Globus pallidus (tissue), 1 donor: ENCODE measurements around the gene CCDC34.
"Not testable (repeated sequence)": the region's sequence is repeated elsewhere in the genome, so short reads cannot be mapped to it uniquely, and the experiment has no call there.

Source experiments
- DNase-seq: peaks from one replicate; pipeline ENCODE4 v3.0.0-alpha.2; 2015; ENCODE audit warnings: low spot score

CCDC34 gene

GRCh38 chr11:27361649-27362431, 1.2 kb downstream of the CCDC34 start:
- no peak for DNase-seq

DNA sequence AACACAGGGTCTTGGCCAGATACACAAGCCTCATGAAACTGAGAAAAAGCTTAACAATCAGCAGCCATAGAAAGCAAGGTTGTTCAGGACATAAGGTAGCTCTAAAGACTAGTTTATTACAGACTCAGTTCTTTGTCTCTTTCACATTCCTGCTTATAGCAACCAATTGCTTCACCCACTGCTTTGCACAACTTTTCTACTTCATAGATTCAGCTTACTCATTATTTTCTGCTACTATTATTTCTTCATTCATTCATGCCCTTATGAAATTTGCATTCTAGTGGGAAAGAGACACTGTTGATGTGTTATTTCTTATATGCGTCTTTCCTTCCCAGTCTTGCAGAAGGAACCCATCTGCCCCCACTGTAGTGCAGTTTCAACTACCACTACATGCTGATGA, 4.7 kb downstream of the CCDC34 start:
- DNase-seq: no peak

- DNase-seq: no peak
Measured at GRCh38 chr11:27357250-27357649, 5.8 kb downstream of the CCDC34 start.

DNA sequence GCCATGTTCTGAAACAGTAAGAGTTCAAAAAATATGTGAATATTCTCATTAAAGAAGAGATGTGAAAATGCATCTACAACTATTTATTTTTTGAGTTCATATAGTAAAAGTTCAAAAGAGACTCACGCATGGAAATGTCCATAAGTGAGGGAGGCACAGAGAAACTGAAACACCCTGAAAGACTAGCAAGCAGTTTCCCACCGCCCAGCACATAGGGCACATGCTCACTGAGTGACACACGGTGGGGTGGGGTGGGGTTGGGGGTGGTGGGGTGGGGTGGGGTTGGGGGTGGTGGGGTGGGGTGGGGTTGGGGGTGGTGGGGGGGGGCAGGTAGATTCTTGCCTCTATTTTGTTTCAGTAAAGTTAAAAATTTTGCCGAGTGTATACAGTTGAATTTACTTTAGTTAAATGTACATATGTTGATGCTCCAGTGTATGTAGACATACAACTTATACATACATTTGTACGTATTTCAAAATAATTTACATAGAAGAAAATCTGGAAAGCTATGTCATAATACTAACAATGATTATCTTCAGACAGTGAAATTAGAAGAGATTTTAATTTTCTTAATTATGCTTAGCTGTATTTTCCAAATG, 6.3 kb downstream of the CCDC34 start:
- DNase-seq: no peak

DNA sequence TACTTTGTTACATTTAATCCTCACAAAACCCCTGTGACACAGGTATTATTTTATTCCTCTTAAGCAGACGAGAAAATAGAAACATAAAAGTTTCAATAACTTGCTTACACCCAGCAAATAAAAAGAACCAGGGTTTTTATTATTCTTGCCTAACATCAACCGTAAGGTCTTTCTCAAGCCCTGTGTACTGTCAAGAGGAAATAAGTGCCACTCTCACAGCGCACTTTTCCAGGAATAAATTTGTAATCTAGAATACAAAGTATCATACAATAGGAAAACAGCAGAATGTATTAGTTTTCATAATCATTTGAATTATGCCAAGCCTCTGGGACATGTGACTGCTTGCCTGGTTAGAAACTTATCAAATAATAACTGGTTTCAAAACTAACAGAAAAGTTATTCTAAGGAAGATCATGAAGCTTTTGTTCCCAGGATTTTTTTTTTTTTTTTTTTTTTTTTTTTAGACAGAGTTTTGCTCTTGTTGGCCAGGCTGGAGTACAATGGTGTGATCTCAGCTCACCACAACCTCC, 7.4 kb downstream of the CCDC34 start:
- no peak for DNase-seq

DNA sequence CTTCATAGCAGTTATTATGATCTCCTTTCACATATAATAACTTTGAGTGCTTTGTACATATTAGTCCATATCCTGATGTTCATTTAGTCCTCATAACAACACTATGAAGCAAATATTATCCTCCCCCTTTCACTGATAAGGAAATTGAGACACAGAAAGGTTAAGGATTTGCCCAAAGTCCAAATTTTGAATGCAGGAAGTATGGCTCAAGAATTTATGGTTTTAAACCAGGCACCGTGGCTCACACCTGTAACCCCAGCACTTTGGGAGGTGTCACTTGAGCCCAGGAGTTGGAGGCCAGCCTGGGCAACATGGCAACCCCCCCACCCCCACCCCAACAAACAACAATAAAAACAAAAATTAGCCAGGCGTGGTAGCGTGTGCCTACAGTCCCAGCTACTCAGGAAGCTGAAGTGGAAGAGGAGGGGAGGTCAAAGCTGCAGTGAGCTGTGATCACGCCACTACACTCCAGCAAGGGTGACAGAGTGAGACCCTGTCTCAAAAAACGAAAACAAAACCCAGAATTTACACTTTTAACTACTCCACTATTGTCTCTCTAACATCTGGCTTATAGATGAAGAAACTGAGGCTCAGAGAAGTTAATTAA, 8.6 kb downstream of the CCDC34 start:
- no peak for DNase-seq

GRCh38 chr11:27353593-27354358, 9.2 kb downstream of the CCDC34 start:
- no peak for DNase-seq

DNA sequence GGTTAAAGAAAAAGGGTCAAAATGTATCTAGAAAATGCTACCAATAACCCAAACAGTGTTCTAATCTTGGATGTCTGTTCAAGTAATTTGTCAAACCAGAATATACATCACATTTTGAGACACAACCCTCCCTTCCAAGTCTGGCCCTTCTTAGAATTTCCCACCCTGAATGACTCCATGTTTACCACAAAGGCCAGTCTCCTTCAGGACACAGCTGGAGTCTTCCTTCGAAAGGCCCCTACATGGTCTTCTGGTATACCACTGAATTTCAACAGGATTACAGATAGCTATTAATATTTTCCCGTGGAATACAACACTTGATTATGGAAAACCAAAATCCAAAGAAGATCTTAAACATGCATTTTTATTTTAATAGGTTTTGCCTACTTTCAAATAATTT, 10.2 kb downstream of the CCDC34 start:
- DNase-seq: no peak

- DNase-seq: peak; percentile 5
Measured at GRCh38 chr11:27350511-27350910, 12.5 kb downstream of the CCDC34 start.

- DNase-seq: no peak
Measured at GRCh38 chr11:27349919-27350318, 13.1 kb downstream of the CCDC34 start.

- DNase-seq: no peak
Measured at GRCh38 chr11:27348340-27348873, 14.6 kb downstream of the CCDC34 start.

DNA sequence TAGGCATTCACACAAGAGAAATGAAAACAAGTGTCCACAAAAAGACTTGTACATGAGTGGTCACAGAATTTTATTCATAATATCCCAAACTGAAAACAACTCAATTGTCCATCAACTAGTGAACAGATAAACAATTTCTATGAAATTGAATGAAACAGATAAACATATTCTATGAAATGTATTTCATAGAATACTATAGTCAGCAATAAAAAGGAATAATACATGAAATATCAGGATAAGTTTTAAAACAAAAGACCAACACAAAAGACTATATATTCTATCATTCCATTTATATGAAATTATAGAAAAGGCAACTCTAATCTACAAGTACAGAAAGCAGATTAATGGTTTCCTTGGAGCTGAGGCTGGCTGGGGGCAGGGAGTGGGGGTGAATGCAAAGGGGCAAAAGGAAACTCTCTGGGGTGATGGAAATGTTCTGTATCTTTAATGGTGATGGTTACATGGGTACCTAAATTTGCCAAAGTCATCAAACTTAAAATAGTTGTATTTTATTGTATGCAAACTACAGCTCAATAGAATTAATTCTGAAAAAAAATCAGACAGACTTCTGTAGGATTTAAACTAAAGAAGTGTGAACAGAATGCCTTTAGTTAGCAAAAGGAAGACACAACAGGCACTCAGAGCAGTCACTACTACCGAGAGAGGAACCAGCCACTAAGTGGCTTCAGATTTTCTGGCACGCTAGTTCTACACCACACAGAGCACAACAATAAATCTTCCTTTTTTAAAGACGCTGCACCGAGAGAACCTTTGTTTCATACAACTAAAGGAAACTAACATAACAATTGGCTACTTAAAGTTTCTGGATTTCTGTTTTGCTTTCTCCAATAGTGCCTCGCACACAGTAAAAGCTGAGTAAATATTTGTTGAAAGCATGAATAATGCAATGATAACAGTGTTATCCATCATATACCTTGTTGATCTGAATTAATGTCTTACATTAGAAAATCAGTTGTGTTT, 15.4 kb downstream of the CCDC34 start:
- no peak for DNase-seq

GRCh38 chr11:27339941-27340340, 23.1 kb downstream of the CCDC34 start:
- no peak for DNase-seq

DNA sequence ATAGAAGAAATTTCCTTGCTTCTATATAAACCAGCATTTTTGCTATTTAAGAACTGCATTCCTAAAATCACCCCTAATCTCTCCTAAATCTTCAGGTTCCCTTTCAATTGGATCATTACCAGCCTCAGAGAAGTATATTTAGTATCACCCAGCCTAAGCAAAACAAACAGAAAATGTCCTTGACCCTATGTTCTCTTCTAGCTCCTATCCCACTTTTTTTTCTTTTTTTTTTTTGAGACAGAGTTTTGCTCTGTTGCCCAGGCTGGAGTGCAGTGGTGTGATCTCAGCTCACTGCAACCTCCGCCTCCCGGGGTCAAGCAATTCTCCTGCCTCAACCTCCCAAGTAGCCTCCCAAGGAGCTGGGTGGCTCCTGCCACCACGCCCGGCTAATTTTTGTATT, 28.3 kb downstream of the CCDC34 start:
- not testable (repeated sequence) for DNase-seq

DNA sequence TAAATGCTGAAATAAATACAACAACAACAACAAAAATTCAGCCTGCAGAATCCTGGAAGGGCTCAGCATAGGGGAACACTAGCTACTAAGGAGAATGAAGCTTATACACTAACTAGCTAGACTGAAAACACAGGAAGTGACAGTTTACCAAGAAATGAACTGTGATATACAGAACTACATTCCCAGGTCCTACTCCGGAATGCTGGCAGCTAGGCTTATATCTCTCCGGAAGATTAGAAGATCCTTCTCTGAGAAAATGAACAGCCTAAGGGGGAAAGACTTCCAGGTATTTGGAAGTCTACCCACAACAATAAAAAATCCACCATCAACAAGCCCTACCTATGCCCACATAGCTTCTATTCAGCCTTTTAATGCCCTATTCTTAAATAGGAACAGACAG, 31.0 kb downstream of the CCDC34 start:
- no peak for DNase-seq

DNA sequence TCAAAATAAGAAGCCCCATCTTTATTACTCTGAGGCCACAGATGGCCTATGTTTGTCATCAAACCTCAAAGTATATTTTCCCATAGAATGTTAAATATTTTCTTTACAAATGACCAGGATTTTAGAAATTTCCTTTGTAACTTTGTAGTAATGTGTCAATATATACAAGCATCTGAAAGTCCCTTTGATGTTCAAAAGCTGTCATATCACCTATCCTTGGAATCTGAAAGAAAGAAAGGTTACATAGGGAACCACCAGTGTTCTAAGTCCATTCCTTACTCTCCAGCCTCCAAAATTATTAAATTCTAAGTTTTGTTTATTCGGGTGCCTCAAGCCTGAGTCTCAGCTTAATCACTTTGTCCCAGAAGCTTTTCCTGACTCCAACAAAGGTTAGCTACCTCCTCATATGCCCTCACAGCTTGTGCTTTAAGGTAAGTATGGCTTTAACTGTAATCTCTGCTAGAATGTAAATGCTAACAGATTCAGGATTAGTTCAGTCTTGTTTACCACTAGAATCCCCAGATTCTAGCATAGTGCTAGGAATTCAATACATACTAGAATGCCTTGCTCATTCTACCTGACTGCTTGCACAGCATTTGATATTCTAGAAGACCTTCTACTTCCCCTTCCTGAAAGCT, 32.3 kb downstream of the CCDC34 start:
- no peak for DNase-seq

DNA sequence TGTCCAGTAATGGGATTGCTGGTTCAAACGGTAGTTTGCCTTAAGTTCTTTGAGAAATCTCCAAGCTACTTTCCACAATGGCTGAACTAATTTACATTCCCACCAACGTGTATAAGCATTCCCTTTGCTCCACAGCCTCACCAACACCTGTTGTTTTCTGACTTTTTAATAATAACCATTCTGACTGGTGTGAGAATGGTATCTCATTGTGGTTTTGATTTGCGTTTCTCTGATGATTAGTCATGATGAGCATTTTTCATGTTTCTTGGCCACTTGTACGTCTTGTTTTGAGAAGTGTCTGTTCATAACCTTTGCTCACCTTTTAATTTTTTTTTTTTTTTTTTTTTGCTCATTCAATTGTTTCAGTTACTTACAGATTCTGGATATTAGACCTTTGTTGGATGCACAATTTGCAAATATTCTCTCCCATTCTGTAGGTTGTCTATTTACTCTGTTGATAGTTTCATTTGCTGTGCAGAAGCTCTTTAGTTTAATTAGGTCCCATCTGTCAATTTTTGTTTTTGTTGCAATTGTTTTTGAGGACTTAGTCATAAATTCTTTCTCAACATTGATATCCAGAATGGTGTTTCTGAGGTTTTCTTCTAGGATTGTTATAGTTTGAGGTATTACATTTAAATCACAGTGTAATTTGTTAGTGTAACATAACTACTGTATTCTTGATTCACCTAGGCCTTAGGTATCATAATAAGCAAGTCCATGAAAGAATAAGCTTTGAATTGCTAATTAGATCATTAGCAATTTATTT, 33.0 kb downstream of the CCDC34 start:
- DNase-seq: no peak

GRCh38 chr11:27328614-27329013, 34.4 kb downstream of the CCDC34 start:
- no peak for DNase-seq

DNA sequence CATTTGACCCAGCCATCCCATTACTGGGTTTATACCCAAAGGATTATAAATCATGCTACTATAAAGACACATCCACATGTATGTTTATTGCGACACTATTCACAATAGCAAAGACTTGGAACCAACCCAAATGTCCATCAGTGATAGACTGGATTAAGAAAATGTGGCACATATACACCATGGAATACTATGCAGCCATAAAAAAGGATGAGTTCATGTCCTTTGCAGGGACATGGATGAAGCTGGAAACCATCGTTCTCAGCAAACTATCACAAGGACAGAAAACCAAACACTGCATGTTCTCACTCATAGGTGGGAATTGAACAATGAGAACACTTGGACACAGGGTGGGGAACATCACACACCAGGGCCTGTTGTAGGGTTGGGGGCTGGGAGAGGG, 36.0 kb downstream of the CCDC34 start:
- not testable (repeated sequence) for DNase-seq

GRCh38 chr11:27322196-27322595, 40.8 kb downstream of the CCDC34 start:
- not testable (repeated sequence) for DNase-seq
